Erythroblast (primary cell): ENCODE data around the gene HSP90AA1.

Experiments used
- GATA1 ChIP-seq: IDR thresholded peaks from 2 replicates; pipeline ENCODE4 v1.6.1; 2011; ENCODE audit warnings: low read depth, mild to moderate bottlenecking, control low read depth, low read length, moderate library complexity
- POLR2A ChIP-seq: IDR thresholded peaks from 2 replicates; pipeline ENCODE4 v1.6.1; 2011; ENCODE audit warnings: mild to moderate bottlenecking, low read length

DNA sequence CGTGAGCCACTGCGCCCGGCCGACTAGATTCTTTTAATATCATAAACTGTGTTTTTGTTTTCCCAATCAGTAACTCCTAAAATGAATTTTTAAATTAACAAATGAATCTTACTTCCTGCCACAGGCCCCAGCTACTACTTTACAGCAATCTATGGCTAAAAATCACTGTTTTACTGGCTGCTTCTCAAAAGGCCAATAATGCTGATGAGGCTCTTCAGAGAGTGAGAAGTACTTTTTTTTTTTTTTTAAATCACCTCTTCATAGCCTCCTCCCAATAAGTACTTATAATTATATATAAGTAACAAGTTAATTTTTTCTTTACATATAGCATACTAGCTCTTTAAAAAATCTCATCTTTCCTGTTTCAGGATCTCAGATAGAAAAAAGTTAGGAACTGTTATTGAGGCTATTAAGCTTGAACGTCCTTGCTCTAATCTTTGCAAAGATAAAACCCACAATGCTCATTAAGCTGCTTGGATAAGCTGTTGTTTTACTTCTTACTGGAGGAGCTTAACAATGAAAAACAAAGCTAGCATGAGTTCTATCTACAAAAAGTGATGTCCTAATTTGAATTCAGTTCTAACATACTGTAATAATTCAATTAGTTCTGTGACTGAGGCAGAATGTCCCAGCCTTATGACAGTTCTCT, 40.1 kb upstream of the HSP90AA1 start:
- TF ChIP-seq POLR2A, result no peak
- no peak for TF ChIP-seq GATA1
